ENCODE results near the gene SLC22A3.
"Not testable (repeated sequence)": the region's sequence is repeated elsewhere in the genome, so short reads cannot be mapped to it uniquely, and the experiment has no call there.

Gene SLC22A3

GRCh38 chr6:160455081-160455480, 106.9 kb downstream of the SLC22A3 start:
- no peak for DNase-seq

- DNase-seq: peak; percentile 83
Measured at GRCh38 chr6:160455541-160456213, 107.5 kb downstream of the SLC22A3 start.

GRCh38 chr6:160456214-160456546, 108.0 kb downstream of the SLC22A3 start:
- no peak for DNase-seq

- no peak for DNase-seq
Measured at GRCh38 chr6:160457823-160458222, 109.6 kb downstream of the SLC22A3 start.

- no peak for DNase-seq
Measured at GRCh38 chr6:160461641-160462040, 113.5 kb downstream of the SLC22A3 start.

- no peak for DNase-seq
Measured at GRCh38 chr6:160462116-160462515, 113.9 kb downstream of the SLC22A3 start.

GRCh38 chr6:160462551-160463109, 114.5 kb downstream of the SLC22A3 start:
- DNase-seq: no peak

- no peak for DNase-seq
Measured at GRCh38 chr6:160464744-160465143, 116.6 kb downstream of the SLC22A3 start.

GRCh38 chr6:160467261-160467871, 119.2 kb downstream of the SLC22A3 start:
- peak; percentile 66 for DNase-seq

GRCh38 chr6:160469153-160469552, 121.0 kb downstream of the SLC22A3 start:
- DNase-seq: no peak

- DNase-seq: not testable (repeated sequence)
Measured at GRCh38 chr6:160476056-160476455, 127.9 kb downstream of the SLC22A3 start.

GRCh38 chr6:160477072-160477471, 128.9 kb downstream of the SLC22A3 start:
- not testable (repeated sequence) for DNase-seq

- no peak for DNase-seq
Measured at GRCh38 chr6:160477901-160478300, 129.7 kb downstream of the SLC22A3 start.

GRCh38 chr6:160487116-160487515, 138.9 kb downstream of the SLC22A3 start:
- no peak for DNase-seq

GRCh38 chr6:160489091-160489490, 140.9 kb downstream of the SLC22A3 start:
- no peak for DNase-seq

GRCh38 chr6:160494576-160494975, 146.4 kb downstream of the SLC22A3 start:
- no peak for DNase-seq

GRCh38 chr6:160500639-160501038, 152.5 kb downstream of the SLC22A3 start:
- no peak for DNase-seq

Measured in islet precursor cell (in vitro differentiated cells).